SKM-1 treated with dmso at 0.1 percent for 144 hours (cell line): ENCODE results near the gene SLC25A11.

Experiments
- DNase-seq: peaks from one replicate; lab custom pipeline; 2025; ENCODE audit not compliant: unreplicated experiment; lab: John Stamatoyannopoulos, UW

SLC25A11 gene

GRCh38 chr17:4939796-4940554 lies at the start of gene SLC25A11, which contains the start of gene RNF167:
Gene SLC25A11 (minus strand): TSS chr17:4940046. CDS start chr17:4939910, 136 bp downstream.
Gene RNF167 (plus strand): TSS chr17:4940268. CDS start chr17:4940910, 642 bp downstream.
- peak; percentile 93 for DNase-seq

GRCh38 chr17:4987767-4988567 lies 48.1 kb upstream of the SLC25A11 start:
- no peak for DNase-seq

- peak; percentile 13 for DNase-seq
These were observed 47.3 kb upstream of the SLC25A11 start, which contains the start of gene CAMTA2 for GRCh38 chr17:4986951-4987766. Gene CAMTA2 (minus strand): TSS chr17:4987675. CDS start chr17:4986222, 1,453 bp downstream.

- no peak for DNase-seq
These were observed 46.6 kb upstream of the SLC25A11 start for GRCh38 chr17:4986403-4986802.

- DNase-seq = no peak
These were observed 42.5 kb upstream of the SLC25A11 start for GRCh38 chr17:4982305-4982704.

- no peak for DNase-seq
These were observed 40.9 kb upstream of the SLC25A11 start for GRCh38 chr17:4980644-4981216.

GRCh38 chr17:4978726-4979125 lies 38.9 kb upstream of the SLC25A11 start:
- DNase-seq = peak; percentile 34

- no peak for DNase-seq
These were observed 34.3 kb upstream of the SLC25A11 start for GRCh38 chr17:4974115-4974670.

- DNase-seq = peak; percentile 44
These were observed 33.6 kb upstream of the SLC25A11 start for GRCh38 chr17:4973256-4974114.

GRCh38 chr17:4972752-4973151 lies 32.9 kb upstream of the SLC25A11 start:
- DNase-seq = no peak

GRCh38 chr17:4972322-4972721 lies 32.5 kb upstream of the SLC25A11 start:
- no peak for DNase-seq

- no peak for DNase-seq
These were observed 32.0 kb upstream of the SLC25A11 start for GRCh38 chr17:4971826-4972225.

- DNase-seq = no peak
These were observed 30.4 kb upstream of the SLC25A11 start for GRCh38 chr17:4970273-4970672.

- no peak for DNase-seq
These were observed 29.8 kb upstream of the SLC25A11 start for GRCh38 chr17:4969551-4970173.

GRCh38 chr17:4969047-4969550 lies 29.3 kb upstream of the SLC25A11 start:
- DNase-seq = no peak

GRCh38 chr17:4968486-4969046 lies 28.7 kb upstream of the SLC25A11 start:
- DNase-seq = no peak

- DNase-seq = peak; percentile 58
These were observed 28.0 kb upstream of the SLC25A11 start, which contains the start of gene SPAG7 for GRCh38 chr17:4967539-4968485. Gene SPAG7 (minus strand): TSS chr17:4967817. CDS start chr17:4967804, 13 bp downstream.
